Gastrocnemius medialis (tissue), 4 donors: ENCODE results near the gene OAT. TPM values are rescaled to one million over a fixed set of nuclear protein-coding genes. Genes with fewer than 3 reads are reported as not detected.
"Not testable (repeated sequence)": the region's sequence is repeated elsewhere in the genome, so short reads cannot be mapped to it uniquely, and the experiment has no call there.

Experiments used
- ATAC-seq, 2 donors: fragments of 150-250 bp; one replicate each; pipeline ENCODE4 v1.9.1; 2016
- DNase-seq, 2 donors: peaks; one replicate each; pipeline ENCODE4 v3.0.0-alpha.2; 2019
- H3K27ac ChIP-seq, 4 donors: fragments of 200-600 bp; sonication (generic); 1 replicate in 1 of 4; 2 replicates in 3 of 4; pipeline ENCODE4 v1.5.1; 2016 to 2018; ENCODE audit warnings: mild to moderate bottlenecking in 2 of 4, moderate library complexity in 1 of 4
- H3K27me3 ChIP-seq, 3 donors: fragments of 200-600 bp; sonication (generic) in 2 of 3; 1 replicate in 1 of 3; 2 replicates in 2 of 3; pipeline versions ENCODE4 v1.5.1 to v1.6.0; 2016 to 2019; ENCODE audit warnings: mild to moderate bottlenecking in 1 of 3, moderate library complexity in 1 of 3
- H3K36me3 ChIP-seq, 2 donors: fragments of 200-600 bp; sonication (generic) in 1 of 2; one replicate each; pipeline ENCODE4 v1.5.1; 2017 to 2018
- H3K4me1 ChIP-seq, 2 donors: fragments of 200-600 bp; sonication (generic) in 1 of 2; one replicate each; pipeline ENCODE4 v1.5.1; 2016 to 2017; ENCODE audit warnings: mild to moderate bottlenecking in 2 of 2
- H3K4me3 ChIP-seq, 4 donors: fragments of 200-600 bp; sonication (generic) in 3 of 4; 1 replicate in 1 of 4; 2 replicates in 3 of 4; pipeline ENCODE4 v1.5.1; 2016 to 2019; ENCODE audit warnings: mild to moderate bottlenecking in 2 of 4
- H3K9me3 ChIP-seq, 3 donors: fragments of 200-600 bp; sonication (generic) in 2 of 3; 1 replicate in 1 of 3; 2 replicates in 2 of 3; pipeline ENCODE4 v1.5.1; 2016 to 2019
- CTCF ChIP-seq, 5 experiments: fragments of 450-650 bp in 3 of 5; fragments of 200-600 bp in 2 of 5; sonication (generic) in 2 of 5; IDR thresholded peaks in 4 of 5; conservative IDR thresholded peaks in 1 of 5; 1 replicate in 4 of 5; 2 replicates in 1 of 5; pipeline ENCODE4 v1.5.1; 2016 to 2019; ENCODE audit warnings: antibody characterized with exemption in 5 of 5, mild to moderate bottlenecking in 3 of 5, moderate library complexity in 3 of 5
- POLR2A ChIP-seq, 2 donors: fragments of 450-650 bp; IDR thresholded peaks; one replicate each; pipeline ENCODE4 v1.6.1; 2017; ENCODE audit warnings: antibody characterized with exemption in 2 of 2, mild to moderate bottlenecking in 2 of 2, moderate library complexity in 2 of 2
- in situ Hi-C, 4 donors: fragments of 200-750 bp; cut with MboI; loops; one replicate each; pipeline versions ENCODE4 v1.15.0 to v1.8.0; 2017; ENCODE audit warnings: low sequenced_read_pairs in 4 of 4
- intact Hi-C: fragments of 100-400 bp; cut with DNase I; formaldehyde crosslinking; loops from one replicate; pipeline ENCODE4 v1.15.1; 2023; ENCODE audit warnings: low total_unique reads
- total RNA-seq, 4 donors: library from RNA; depleted of rRNA; stranded (reverse); fragments of >200 nt; gene quantifications; one replicate each; pipeline versions ENCODE4 v1.1.0 to v1.2.3, GENCODE V29; 2016

The OAT gene
- total RNA-seq, 4 donors from 2014 or later: 20.1 to 97.2 (median 42.6) TPM

- no peak for DNase-seq
- Histone ChIP-seq H3K9me3 (no peaks in the 10 kb centered on the region), H3K27ac (no peak overlapping the region), H3K27me3 (no peaks in the 10 kb centered on the region), H3K36me3 (no peaks in the 10 kb centered on the region), H3K4me1 (no peaks in the 10 kb centered on the region), H3K4me3 (no peak overlapping the region)
- TF ChIP-seq CTCF (IDR thresholded peaks at IDR 0.05 in 4 of 5, conservative IDR thresholded peaks at IDR 0.05 in 1 of 5): no peak
- no peak for TF ChIP-seq POLR2A (IDR thresholded peaks at IDR 0.05)
- in situ Hi-C loops: no loop called here
- intact Hi-C loops: no loop called here
- no peak for ATAC-seq
These were observed 17.5 kb upstream of the OAT start for GRCh38 chr10:124436191-124436638.

DNA sequence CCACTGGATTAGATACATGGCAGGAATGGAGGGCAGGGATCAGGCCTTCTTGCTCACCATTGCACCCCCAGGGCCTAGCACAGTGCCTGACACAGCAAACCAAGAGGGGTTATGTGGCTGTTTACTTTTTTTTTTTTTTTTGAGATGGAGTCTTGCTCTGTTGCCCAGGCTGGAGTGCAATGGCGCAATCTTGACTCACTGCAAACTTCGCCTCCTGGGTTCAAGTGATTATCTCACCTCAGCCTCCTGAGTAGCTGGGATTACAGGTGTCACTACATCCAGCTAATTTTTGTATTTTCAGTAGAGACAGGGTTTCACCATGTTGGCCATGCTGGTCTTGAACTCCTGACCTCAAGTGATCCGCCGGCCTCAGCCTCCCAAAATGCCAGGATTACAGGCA lies 17.0 kb upstream of the OAT start:
- not testable (repeated sequence) for H3K27ac ChIP-seq, ATAC-seq

GRCh38 chr10:124433461-124433860 lies 14.7 kb upstream of the OAT start:
- Histone ChIP-seq H3K4me1 (no peaks in the 10 kb centered on the region), H3K4me3 (no peak overlapping the region), H3K27me3 (peaks cover 0 to 2% (median 0%) of the 10 kb centered on the region in 3 donors), H3K36me3 (no peaks in the 10 kb centered on the region), H3K27ac (no peak overlapping the region), H3K9me3 (no peaks in the 10 kb centered on the region)
- intact Hi-C loops (no loop called here), in situ Hi-C loops (no loop called here)
- ATAC-seq: no peak
- no peak for TF ChIP-seq POLR2A (IDR thresholded peaks at IDR 0.05)
- TF ChIP-seq CTCF (IDR thresholded peaks at IDR 0.05 in 4 of 5, conservative IDR thresholded peaks at IDR 0.05 in 1 of 5): no peak
- DNase-seq: no peak

More for the DNA sequence above, 17.0 kb upstream of the OAT start:
- H3K36me3 ChIP-seq, H3K4me3 ChIP-seq, H3K4me1 ChIP-seq, H3K9me3 ChIP-seq, DNase-seq, H3K27me3 ChIP-seq, intact Hi-C loops, in situ Hi-C loops: not testable (repeated sequence)

DNA sequence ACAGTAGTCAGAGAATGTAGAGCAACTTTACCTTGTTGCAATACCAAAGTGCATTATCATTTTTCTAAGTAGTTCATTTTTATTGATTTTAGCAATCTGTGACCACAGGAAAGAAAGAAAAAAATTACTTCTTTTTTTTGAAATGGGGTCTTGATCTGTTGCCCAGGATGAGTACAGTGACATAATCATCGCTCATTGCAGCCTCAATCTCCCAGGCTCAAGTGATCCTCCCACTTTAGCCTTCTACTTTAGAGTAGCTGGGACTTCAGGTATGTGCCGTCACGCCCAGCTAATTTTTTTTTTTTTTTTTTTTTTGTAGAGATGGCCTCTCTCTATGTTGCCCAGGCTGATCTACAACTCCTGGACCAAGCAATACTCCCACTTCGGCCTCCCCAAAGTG lies 11.4 kb upstream of the OAT start:
- Histone ChIP-seq H3K4me1 (no peaks in the 10 kb centered on the region), H3K27me3 (peaks cover 0 to 2% (median 0%) of the 10 kb centered on the region in 3 donors), H3K9me3 (no peaks in the 10 kb centered on the region), H3K27ac (no peak overlapping the region), H3K4me3 (no peak overlapping the region), H3K36me3 (no peaks in the 10 kb centered on the region)
- ATAC-seq: no peak
- no peak for DNase-seq
- in situ Hi-C loops: no loop called here
- intact Hi-C loops: no loop called here
- TF ChIP-seq POLR2A (IDR thresholded peaks at IDR 0.05) (no peak), CTCF (IDR thresholded peaks at IDR 0.05 in 4 of 5, conservative IDR thresholded peaks at IDR 0.05 in 1 of 5) (no peak)

- no peak for ATAC-seq
- Histone ChIP-seq H3K9me3 (no peaks in the 10 kb centered on the region), H3K36me3 (no peaks in the 10 kb centered on the region), H3K27me3 (peaks cover 0 to 2% (median 0%) of the 10 kb centered on the region in 3 donors), H3K27ac (no peak overlapping the region), H3K4me3 (no peak overlapping the region), H3K4me1 (no peaks in the 10 kb centered on the region)
- TF ChIP-seq POLR2A (IDR thresholded peaks at IDR 0.05) (no peak), CTCF (IDR thresholded peaks at IDR 0.05 in 4 of 5, conservative IDR thresholded peaks at IDR 0.05 in 1 of 5) (no peak)
- intact Hi-C loops (no loop called here), in situ Hi-C loops (no loop called here)
- DNase-seq: no peak
These were observed 10.9 kb upstream of the OAT start for GRCh38 chr10:124429576-124429975.
